Caco-2 (cell line): ENCODE data around the gene UBR4. TPM values are rescaled to one million over a fixed set of nuclear protein-coding genes. Genes with fewer than 3 reads are reported as not detected.

Source experiments
- BruUV-seq: library from RNA; stranded (reverse); fragments of 400-500 nt; replicated peaks from 2 replicates; lab custom pipeline; 2021; lab: Mats Ljungman, UMichigan
- CTCF ChIA-PET: fragments of 300-600 bp; sonication (Branson Sonifier 250); formaldehyde crosslinking; loops from one replicate; lab custom pipeline; 2022; ENCODE audit warnings: antibody characterized with exemption; lab: Charles Lee
- POLR2A ChIA-PET: fragments of 300-600 bp; sonication (Branson Sonifier 250); formaldehyde crosslinking; loops from one replicate; lab custom pipeline; 2022; ENCODE audit warnings: antibody characterized with exemption; lab: Charles Lee
- DNase-seq, 2 experiments: peaks; one replicate each; pipeline versions ENCODE4 v3.0.0 to v3.0.0-alpha.2; 2020 to 2022
- H3K27me3 ChIP-seq: replicated peaks from 2 replicates; pipeline ENCODE4 v1.6.0; 2011; ENCODE audit warnings: low read length; ENCODE audit not compliant: control insufficient read depth, insufficient read depth
- H3K36me3 ChIP-seq: 2 replicates; pipeline ENCODE4 v1.5.1; 2011; ENCODE audit warnings: low read length; ENCODE audit not compliant: control insufficient read depth, insufficient read depth
- H3K4me1 ChIP-seq: fragments of 250-450 bp; sonication (Bioruptor Pico); 2 replicates; pipeline ENCODE4 v1.5.1; 2020; ENCODE audit warnings: mild to moderate bottlenecking
- H3K4me3 ChIP-seq: 2 replicates; pipeline ENCODE4 v1.5.1; 2011; ENCODE audit warnings: low read depth, mild to moderate bottlenecking, control low read depth, low read length
- H3K9me3 ChIP-seq: fragments of 250-450 bp; sonication (Bioruptor Pico); 2 replicates; pipeline ENCODE4 v1.5.1; 2020; ENCODE audit warnings: mild to moderate bottlenecking, moderate library complexity
- H3K27ac Mint-ChIP-seq: one replicate; pipeline ENCODE4 v1.8.0; 2022; ENCODE audit warnings: mixed read lengths; ENCODE audit not compliant: unreplicated experiment
- H3K27me3 Mint-ChIP-seq: one replicate; pipeline ENCODE4 v1.8.0; 2022; ENCODE audit warnings: mixed read lengths; ENCODE audit not compliant: insufficient read depth, unreplicated experiment
- H3K36me3 Mint-ChIP-seq: one replicate; pipeline ENCODE4 v1.8.0; 2022; ENCODE audit warnings: mild to moderate bottlenecking, mixed read lengths; ENCODE audit not compliant: insufficient read depth, unreplicated experiment
- H3K4me1 Mint-ChIP-seq: one replicate; pipeline ENCODE4 v1.8.0; 2022; ENCODE audit warnings: low read depth, mixed read lengths; ENCODE audit not compliant: unreplicated experiment
- H3K4me3 Mint-ChIP-seq: one replicate; pipeline ENCODE4 v1.8.0; 2022; ENCODE audit warnings: mild to moderate bottlenecking, moderate library complexity, mixed read lengths; ENCODE audit not compliant: unreplicated experiment
- H3K9me3 Mint-ChIP-seq: one replicate; pipeline ENCODE4 v1.8.0; 2022; ENCODE audit warnings: mixed read lengths; ENCODE audit not compliant: unreplicated experiment
- intact Hi-C: fragments of 100-400 bp; cut with micrococcal nuclease; formaldehyde crosslinking; loops from one replicate; pipeline ENCODE4 v1.10.0; 2022; ENCODE audit not compliant: unreplicated experiment
- total RNA-seq: library from RNA; stranded (reverse); gene quantifications from 2 replicates; pipeline ENCODE4 v1.2.3, GENCODE V29; 2022
- TF ChIP-seq, protein P1 (sequence below), 2 experiments: fragments of 200-600 bp in 1 of 2; IDR thresholded peaks; 1 replicate in 1 of 2; 2 replicates in 1 of 2; pipeline versions ENCODE4 v1.5.1 to v1.8.0; 2011 to 2022; ENCODE audit warnings: antibody characterized with exemption in 1 of 2, control low read depth in 1 of 2, inconsistent platforms in 1 of 2, low read depth in 1 of 2, low read length in 1 of 2, mild to moderate bottlenecking in 1 of 2, moderate library complexity in 1 of 2; ENCODE audit not compliant: insufficient read depth in 1 of 2, severe bottlenecking in 1 of 2, unreplicated experiment in 1 of 2

UBR4 gene
- total RNA-seq, 1 experiment from 2014 or later, result 317 TPM

DNA sequence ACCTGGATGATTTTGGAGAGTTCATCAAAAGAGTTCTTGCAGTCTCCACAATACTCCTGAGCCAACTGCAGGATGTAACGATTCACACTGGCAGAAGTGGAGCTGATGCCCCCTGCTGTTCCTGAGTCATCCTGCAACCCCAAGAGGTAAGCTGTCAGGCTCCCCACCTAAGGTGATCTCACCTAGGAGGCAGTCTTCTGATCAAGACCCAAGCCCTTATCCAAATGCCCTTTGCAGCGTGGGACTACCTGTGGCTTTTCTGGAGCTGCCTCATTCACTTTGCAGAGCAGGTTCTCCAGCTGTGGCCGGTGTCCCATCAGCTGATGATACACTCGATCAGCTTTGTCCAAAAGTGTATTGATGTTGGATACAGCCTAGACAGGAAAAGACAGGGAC is 96.4 kb downstream of the UBR4 start:
- TF ChIP-seq, protein P1, sequence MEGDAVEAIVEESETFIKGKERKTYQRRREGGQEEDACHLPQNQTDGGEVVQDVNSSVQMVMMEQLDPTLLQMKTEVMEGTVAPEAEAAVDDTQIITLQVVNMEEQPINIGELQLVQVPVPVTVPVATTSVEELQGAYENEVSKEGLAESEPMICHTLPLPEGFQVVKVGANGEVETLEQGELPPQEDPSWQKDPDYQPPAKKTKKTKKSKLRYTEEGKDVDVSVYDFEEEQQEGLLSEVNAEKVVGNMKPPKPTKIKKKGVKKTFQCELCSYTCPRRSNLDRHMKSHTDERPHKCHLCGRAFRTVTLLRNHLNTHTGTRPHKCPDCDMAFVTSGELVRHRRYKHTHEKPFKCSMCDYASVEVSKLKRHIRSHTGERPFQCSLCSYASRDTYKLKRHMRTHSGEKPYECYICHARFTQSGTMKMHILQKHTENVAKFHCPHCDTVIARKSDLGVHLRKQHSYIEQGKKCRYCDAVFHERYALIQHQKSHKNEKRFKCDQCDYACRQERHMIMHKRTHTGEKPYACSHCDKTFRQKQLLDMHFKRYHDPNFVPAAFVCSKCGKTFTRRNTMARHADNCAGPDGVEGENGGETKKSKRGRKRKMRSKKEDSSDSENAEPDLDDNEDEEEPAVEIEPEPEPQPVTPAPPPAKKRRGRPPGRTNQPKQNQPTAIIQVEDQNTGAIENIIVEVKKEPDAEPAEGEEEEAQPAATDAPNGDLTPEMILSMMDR (IDR thresholded peaks at IDR 0.05; ENCODE audit: insufficient read depth in 1 of 2, low read depth in 1 of 2, low read length in 1 of 2, severe bottlenecking in 1 of 2, unreplicated experiment in 1 of 2), result peak; percentile 26 to 68
- H3K9me3 ChIP-seq, result no peaks in the 10 kb centered on the region
- ChIA-PET POLR2A (no interaction called here), CTCF (interaction anchor here (0.5 to 1.5 kb wide), 6 partner anchors 12 to 229 kb away, joined by 3 to 4 read pairs (median 3); partner anchors contain the start of genes EMC1 and MRTO4)
- H3K4me3 ChIP-seq, result no peak overlapping the region
- H3K27me3 ChIP-seq, result no peaks in the 10 kb centered on the region
- Mint-ChIP-seq H3K36me3 (peaks cover 86% of the 10 kb centered on the region), H3K9me3 (no peaks in the 10 kb centered on the region), H3K4me3 (no peak overlapping the region), H3K27me3 (no peaks in the 10 kb centered on the region), H3K27ac (no peak overlapping the region), H3K4me1 (no peaks in the 10 kb centered on the region)
- intact Hi-C loops, result no loop called here
- BruUV-seq, result no TSS peak
- peaks cover 2% of the 10 kb centered on the region; the same call in 1 of the 2 replicates for H3K36me3 ChIP-seq
- no peaks in the 10 kb centered on the region for H3K4me1 ChIP-seq
- peak; percentile 58 to 63 for DNase-seq

DNA sequence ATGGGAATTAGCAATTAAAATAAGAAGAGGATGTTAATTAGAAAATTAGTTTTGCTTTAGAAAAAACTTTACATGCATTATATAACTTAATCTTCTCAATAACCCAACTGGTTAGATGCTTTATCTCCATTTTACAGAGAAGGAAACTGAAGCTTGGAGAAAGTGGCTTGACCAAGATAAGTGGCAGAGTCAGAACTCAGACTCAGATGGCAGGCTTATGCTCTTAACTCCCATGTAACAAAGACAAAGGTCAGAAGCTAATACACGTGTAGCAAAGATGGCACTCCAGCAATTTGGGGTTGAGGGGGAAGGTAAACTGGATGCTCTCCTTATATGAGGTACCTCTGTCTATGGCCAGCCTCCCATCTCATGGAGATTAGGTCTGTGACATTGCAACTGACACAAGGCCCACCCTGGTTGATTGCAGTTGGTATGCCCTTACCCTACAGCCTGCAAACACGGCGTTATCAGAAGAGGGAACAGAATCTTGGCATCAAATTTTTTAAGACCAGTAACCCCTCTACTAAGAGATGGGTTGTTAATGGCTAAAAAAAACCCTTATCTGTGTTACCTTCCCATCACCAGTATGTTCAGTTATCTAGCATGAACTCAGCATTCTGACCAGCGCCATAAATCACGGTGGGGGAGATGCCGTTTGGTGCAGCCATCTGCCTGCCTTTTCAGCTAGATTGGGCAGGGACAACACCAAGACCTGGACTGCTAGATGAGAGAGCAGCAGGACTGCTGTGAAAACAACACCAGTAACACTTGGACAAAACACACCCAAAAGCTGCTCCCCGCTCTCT is 97.0 kb downstream of the UBR4 start:
- Histone ChIP-seq H3K4me1 (no peaks in the 10 kb centered on the region), H3K27me3 (no peaks in the 10 kb centered on the region), H3K9me3 (no peaks in the 10 kb centered on the region), H3K4me3 (no peak overlapping the region), H3K36me3 (peaks cover 2% of the 10 kb centered on the region; the same call in 1 of the 2 replicates)
- intact Hi-C loops, result no loop called here
- H3K36me3 Mint-ChIP-seq, result peaks cover 84% of the 10 kb centered on the region
- DNase-seq, result no peak
- H3K4me3 Mint-ChIP-seq, result no peak overlapping the region
- ChIA-PET CTCF (interaction anchor here (0.8 to 1.5 kb wide), 4 partner anchors 11 to 229 kb away, joined by 3 read pairs; no protein-coding TSS in a partner anchor), POLR2A (no interaction called here)
- H3K9me3 Mint-ChIP-seq, result no peaks in the 10 kb centered on the region
- H3K4me1 Mint-ChIP-seq, result no peaks in the 10 kb centered on the region
- no peaks in the 10 kb centered on the region for H3K27me3 Mint-ChIP-seq
- no TSS peak for BruUV-seq
- H3K27ac Mint-ChIP-seq, result no peak overlapping the region
- TF ChIP-seq, protein P1 (IDR thresholded peaks at IDR 0.05; ENCODE audit: insufficient read depth in 1 of 2, low read depth in 1 of 2, low read length in 1 of 2, severe bottlenecking in 1 of 2, unreplicated experiment in 1 of 2), result no peak

DNA sequence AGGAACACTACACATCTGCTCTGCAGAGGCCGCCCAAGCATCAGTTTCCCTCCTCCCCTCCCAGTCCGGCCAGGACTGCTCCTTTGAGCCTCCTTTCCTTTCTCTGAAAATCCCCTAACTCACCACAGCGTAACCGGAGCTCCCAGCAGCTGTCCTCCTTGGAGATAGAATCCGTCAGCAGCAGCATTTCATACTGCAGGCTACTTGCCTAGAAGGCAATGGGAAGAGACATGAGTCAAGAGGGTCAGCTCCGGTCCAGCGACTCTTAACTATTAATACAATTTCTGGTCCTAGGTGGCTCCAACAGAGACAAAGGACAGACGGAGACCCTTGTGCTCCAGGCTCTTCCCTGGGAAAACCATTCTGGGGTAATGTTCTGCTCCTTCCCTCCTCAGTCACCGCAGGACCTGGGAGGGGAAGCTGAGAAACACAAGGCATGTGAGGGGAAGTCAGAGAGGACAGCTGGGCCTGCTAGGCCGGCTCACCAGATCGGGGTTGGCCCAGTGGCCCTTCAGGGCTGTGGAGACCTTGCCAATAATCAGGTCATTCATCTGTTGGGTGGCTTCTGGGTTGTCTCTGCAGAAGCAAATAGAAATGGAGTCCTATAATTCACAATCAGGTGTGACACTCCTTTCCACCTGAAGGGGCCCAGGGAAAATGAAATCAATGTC is 99.7 kb downstream of the UBR4 start:
- intact Hi-C loops, result no loop called here
- no TSS peak for BruUV-seq
- TF ChIP-seq, protein P1 (IDR thresholded peaks at IDR 0.05; ENCODE audit: insufficient read depth in 1 of 2, low read depth in 1 of 2, low read length in 1 of 2, severe bottlenecking in 1 of 2, unreplicated experiment in 1 of 2), result no peak
- H3K36me3 ChIP-seq, result no peaks in the 10 kb centered on the region; the same call in 1 of the 2 replicates
- CTCF ChIA-PET, result interaction anchor here (1.0 kb wide), 1 partner anchor 203 kb away, joined by 3 read pairs; no protein-coding TSS in a partner anchor
- no peak overlapping the region for H3K4me3 Mint-ChIP-seq
- H3K9me3 ChIP-seq, result no peaks in the 10 kb centered on the region
- no peaks in the 10 kb centered on the region for H3K9me3 Mint-ChIP-seq
- H3K4me1 Mint-ChIP-seq, result no peaks in the 10 kb centered on the region
- peaks cover 90% of the 10 kb centered on the region for H3K36me3 Mint-ChIP-seq
- H3K27me3 ChIP-seq, result no peaks in the 10 kb centered on the region
- no peaks in the 10 kb centered on the region for H3K4me1 ChIP-seq
- POLR2A ChIA-PET, result no interaction called here
- H3K4me3 ChIP-seq, result no peak overlapping the region
- DNase-seq, result no peak
- H3K27ac Mint-ChIP-seq, result no peak overlapping the region
- no peaks in the 10 kb centered on the region for H3K27me3 Mint-ChIP-seq
